MCF 10A (cell line): Measurements from ENCODE around the gene COMMD9. TPM values are rescaled to one million over a fixed set of nuclear protein-coding genes. Genes with fewer than 3 reads are reported as not detected.
A peak's percentile ranks its signal among the peaks of the same experiment; 100 is the strongest.

Source experiments
- BruUV-seq: library from RNA; stranded (reverse); fragments of 400-500 nt; replicated peaks from 2 replicates; lab custom pipeline; 2021; lab: Mats Ljungman, UMichigan
- CTCF ChIA-PET: fragments of 300-600 bp; sonication (Branson Sonifier 250); formaldehyde crosslinking; extraction: SDS; loops from one replicate; lab custom pipeline; 2021; ENCODE audit warnings: antibody characterized with exemption, inconsistent platforms; lab: Yijun Ruan, JAX
- POLR2A ChIA-PET: fragments of 300-600, 350-650 bp; sonication (Branson Sonifier 250); formaldehyde crosslinking; extraction: SDS; loops from one replicate; lab custom pipeline; 2020; ENCODE audit warnings: antibody characterized with exemption, inconsistent platforms; lab: Yijun Ruan, JAX
- DNase-seq: peaks from one replicate; pipeline ENCODE4 v3.0.0-alpha.2; 2018; ENCODE audit not compliant: unreplicated experiment
- H3K27ac Mint-ChIP-seq: one replicate; pipeline ENCODE4 v1.8.0; 2022; ENCODE audit warnings: mild to moderate bottlenecking, low read depth, mixed read lengths; ENCODE audit not compliant: unreplicated experiment
- H3K27me3 Mint-ChIP-seq: one replicate; pipeline ENCODE4 v1.8.0; 2022; ENCODE audit warnings: mixed read lengths; ENCODE audit not compliant: insufficient read depth, unreplicated experiment
- H3K36me3 Mint-ChIP-seq: one replicate; pipeline ENCODE4 v1.8.0; 2022; ENCODE audit warnings: mild to moderate bottlenecking, moderate library complexity, mixed read lengths; ENCODE audit not compliant: insufficient read depth, unreplicated experiment
- H3K4me1 Mint-ChIP-seq: one replicate; pipeline ENCODE4 v1.8.0; 2022; ENCODE audit warnings: mixed read lengths; ENCODE audit not compliant: insufficient read depth, unreplicated experiment
- H3K4me3 Mint-ChIP-seq: one replicate; pipeline ENCODE4 v1.8.0; 2022; ENCODE audit warnings: mild to moderate bottlenecking, moderate library complexity, mixed read lengths; ENCODE audit not compliant: unreplicated experiment
- H3K9me3 Mint-ChIP-seq: one replicate; pipeline ENCODE4 v1.8.0; 2022; ENCODE audit warnings: mixed read lengths; ENCODE audit not compliant: unreplicated experiment
- intact Hi-C: fragments of 100-400 bp; cut with micrococcal nuclease; formaldehyde crosslinking; loops from 2 replicates; pipeline ENCODE4 v1.14.1; 2022
- total RNA-seq: library from RNA; stranded (reverse); gene quantifications from 2 replicates; pipeline ENCODE4 v1.2.3, GENCODE V29; 2022
- TF ChIP-seq, protein P1 (sequence below): fragments of 200-600 bp; IDR thresholded peaks from one replicate; pipeline ENCODE4 v1.8.0; 2022; ENCODE audit warnings: antibody characterized with exemption, mild to moderate bottlenecking; ENCODE audit not compliant: unreplicated experiment

COMMD9 gene
- total RNA-seq, 1 experiment from 2014 or later, result 39.8 TPM

DNA sequence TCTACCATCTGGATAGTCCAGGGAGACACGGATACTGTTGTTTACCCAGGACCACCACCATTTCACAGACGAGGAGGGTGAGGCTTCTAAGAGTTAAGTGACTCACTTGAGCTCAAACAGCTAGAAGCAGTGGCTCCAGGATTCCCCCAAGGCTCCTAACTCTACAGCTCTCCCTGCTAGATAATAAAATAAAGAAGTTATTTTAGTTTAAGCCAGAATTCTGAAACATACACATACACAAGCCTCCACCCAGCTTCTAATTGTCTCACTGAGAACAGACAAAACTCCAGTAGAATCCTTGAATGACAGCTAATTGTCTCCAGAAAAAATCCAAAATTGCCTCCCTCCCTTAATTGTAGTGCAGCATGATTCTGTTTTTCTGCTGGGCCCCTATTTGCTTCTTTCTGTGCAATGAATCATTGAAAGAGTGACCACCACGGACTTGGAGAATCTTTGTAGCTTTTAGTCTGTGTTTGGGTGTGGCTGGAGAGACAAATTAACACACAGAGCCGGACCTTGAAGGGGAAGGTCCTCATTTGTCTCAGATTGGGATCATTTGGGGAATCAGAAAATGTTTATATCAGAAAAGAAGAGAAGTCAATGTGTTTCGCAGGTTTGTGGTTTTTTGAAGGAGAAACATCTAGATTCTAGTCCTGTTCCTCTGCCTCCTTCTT is 64.9 kb downstream of the COMMD9 start:
- ChIA-PET POLR2A (no interaction called here), CTCF (interaction anchor here (0.9 kb wide), 1 partner anchor 40 kb away, joined by 3 read pairs; no protein-coding TSS in a partner anchor)
- Mint-ChIP-seq H3K4me3 (no peak overlapping the region), H3K4me1 (no peaks in the 10 kb centered on the region), H3K36me3 (peaks cover 34% of the 10 kb centered on the region), H3K27me3 (no peaks in the 10 kb centered on the region), H3K27ac (no peak overlapping the region), H3K9me3 (no peaks in the 10 kb centered on the region)
- BruUV-seq, result no TSS peak
- intact Hi-C loops, result no loop called here
- TF ChIP-seq, protein P1, sequence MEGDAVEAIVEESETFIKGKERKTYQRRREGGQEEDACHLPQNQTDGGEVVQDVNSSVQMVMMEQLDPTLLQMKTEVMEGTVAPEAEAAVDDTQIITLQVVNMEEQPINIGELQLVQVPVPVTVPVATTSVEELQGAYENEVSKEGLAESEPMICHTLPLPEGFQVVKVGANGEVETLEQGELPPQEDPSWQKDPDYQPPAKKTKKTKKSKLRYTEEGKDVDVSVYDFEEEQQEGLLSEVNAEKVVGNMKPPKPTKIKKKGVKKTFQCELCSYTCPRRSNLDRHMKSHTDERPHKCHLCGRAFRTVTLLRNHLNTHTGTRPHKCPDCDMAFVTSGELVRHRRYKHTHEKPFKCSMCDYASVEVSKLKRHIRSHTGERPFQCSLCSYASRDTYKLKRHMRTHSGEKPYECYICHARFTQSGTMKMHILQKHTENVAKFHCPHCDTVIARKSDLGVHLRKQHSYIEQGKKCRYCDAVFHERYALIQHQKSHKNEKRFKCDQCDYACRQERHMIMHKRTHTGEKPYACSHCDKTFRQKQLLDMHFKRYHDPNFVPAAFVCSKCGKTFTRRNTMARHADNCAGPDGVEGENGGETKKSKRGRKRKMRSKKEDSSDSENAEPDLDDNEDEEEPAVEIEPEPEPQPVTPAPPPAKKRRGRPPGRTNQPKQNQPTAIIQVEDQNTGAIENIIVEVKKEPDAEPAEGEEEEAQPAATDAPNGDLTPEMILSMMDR, result no peak
- DNase-seq, result no peak

DNA sequence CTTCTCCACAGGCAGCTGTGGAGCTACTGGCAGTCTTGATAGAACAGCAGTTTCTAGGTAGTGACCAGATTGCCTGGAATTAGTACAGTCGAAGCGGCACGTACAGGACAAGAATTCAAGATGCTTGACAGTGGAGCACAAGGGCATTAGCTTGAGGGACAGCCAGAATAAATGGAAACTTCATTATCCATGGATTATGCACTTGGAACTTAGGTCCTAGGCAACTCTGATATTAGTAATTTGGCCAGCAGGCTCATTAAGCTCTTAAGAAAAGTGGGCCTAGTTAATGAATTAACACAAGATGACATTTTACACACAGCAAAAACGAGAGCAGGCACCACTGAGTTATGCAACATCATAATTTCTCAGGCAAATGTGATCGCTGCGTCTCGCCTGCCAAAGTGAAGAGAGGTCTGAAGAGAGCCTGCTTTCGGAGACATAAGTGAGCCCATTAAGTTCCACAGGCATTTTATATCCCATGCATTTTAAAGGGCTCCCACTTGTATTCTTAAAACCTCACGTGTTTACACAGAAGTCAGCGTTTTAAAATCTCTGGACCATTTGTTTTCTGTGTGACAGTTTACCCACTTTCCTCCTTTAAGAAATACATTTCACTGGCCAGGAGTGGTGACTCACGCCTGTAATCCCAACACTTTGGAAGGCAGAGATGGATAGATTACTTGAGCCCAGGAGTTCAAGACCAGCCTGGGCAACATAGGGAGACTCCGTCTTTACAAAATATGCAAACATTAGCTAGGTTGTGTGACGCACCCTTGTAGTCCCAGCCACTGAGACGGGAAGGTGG is 66.2 kb downstream of the COMMD9 start:
- H3K36me3 Mint-ChIP-seq, result peaks cover 33% of the 10 kb centered on the region
- no peak overlapping the region for H3K4me3 Mint-ChIP-seq
- no TSS peak for BruUV-seq
- peak overlapping the region; percentile 31 for H3K27ac Mint-ChIP-seq
- H3K4me1 Mint-ChIP-seq, result no peaks in the 10 kb centered on the region
- intact Hi-C loops, result no loop called here
- TF ChIP-seq, protein P1, result no peak
- no peaks in the 10 kb centered on the region for H3K27me3 Mint-ChIP-seq
- no peak for DNase-seq
- H3K9me3 Mint-ChIP-seq, result peaks cover 7% of the 10 kb centered on the region
- POLR2A ChIA-PET, result no interaction called here
- CTCF ChIA-PET, result interaction anchor here (0.9 to 1.6 kb wide), 2 partner anchors 42 to 43 kb away, joined by 3 to 5 read pairs; no protein-coding TSS in a partner anchor

Other genes with a start within 250 kb of the COMMD9 start
- 14.2 and 23.9 TPM in 2 replicates for gene PRR5L, start 6.9 kb upstream of the COMMD9 start, total RNA-seq
- gene TRAF6, start 220.8 kb upstream of the COMMD9 start, total RNA-seq, result 9.2 and 12.2 TPM in 2 replicates